Osteoblast (primary cell): ENCODE data around the gene USP33. TPM values are rescaled to one million over a fixed set of nuclear protein-coding genes. Genes with fewer than 3 reads are reported as not detected.
A peak's percentile ranks its signal among the peaks of the same experiment; 100 is the strongest.

Experiments used
- DNase-seq: peaks from one replicate; pipeline ENCODE4 v3.0.0; 2011; ENCODE audit warnings: low spot score, mixed read lengths; ENCODE audit not compliant: insufficient read length; ENCODE audit errors: missing footprints
- H2AFZ ChIP-seq: 2 replicates; pipeline ENCODE4 v1.6.0; 2011; ENCODE audit warnings: mild to moderate bottlenecking, low read length
- H3K27ac ChIP-seq: 2 replicates; pipeline ENCODE4 v1.5.1; 2011; ENCODE audit warnings: mild to moderate bottlenecking, low read depth, low read length, moderate library complexity
- H3K27me3 ChIP-seq: 2 replicates; pipeline ENCODE4 v1.6.0; 2012; ENCODE audit warnings: mild to moderate bottlenecking, control low read depth, inconsistent platforms, low read length, moderate library complexity; ENCODE audit not compliant: insufficient read depth
- H3K36me3 ChIP-seq: 2 replicates; pipeline ENCODE4 v1.5.1; 2011; ENCODE audit warnings: mild to moderate bottlenecking, low read length, control low read depth, moderate library complexity; ENCODE audit not compliant: insufficient read depth
- H3K4me1 ChIP-seq: 2 replicates; pipeline ENCODE4 v1.5.1; 2011; ENCODE audit warnings: mild to moderate bottlenecking, low read length, control low read depth, moderate library complexity; ENCODE audit not compliant: insufficient read depth
- H3K4me2 ChIP-seq: 2 replicates; pipeline ENCODE4 v1.6.0; 2011; ENCODE audit warnings: mild to moderate bottlenecking, low read length; ENCODE audit not compliant: insufficient read depth
- H3K4me3 ChIP-seq: fragments of 200-600 bp; sonication (generic); 3 replicates; pipeline ENCODE4 v1.5.1; 2012; ENCODE audit warnings: mild to moderate bottlenecking, low read length, inconsistent platforms; ENCODE audit not compliant: insufficient read depth
- H3K79me2 ChIP-seq: 2 replicates; pipeline ENCODE4 v1.6.0; 2012; ENCODE audit warnings: mild to moderate bottlenecking, low read length, control low read depth, inconsistent platforms; ENCODE audit not compliant: insufficient read depth
- H3K9me3 ChIP-seq: 2 replicates; pipeline ENCODE4 v1.5.1; 2011; ENCODE audit warnings: low read depth, low read length, control low read depth
- H4K20me1 ChIP-seq: 2 replicates; pipeline ENCODE4 v1.6.0; 2012; ENCODE audit warnings: mild to moderate bottlenecking, low read length, control low read depth; ENCODE audit not compliant: insufficient read depth
- total RNA-seq: library from RNA; depleted of rRNA; stranded (reverse); fragments of >200 nt; gene quantifications from 2 replicates; pipeline ENCODE4 v1.2.3, GENCODE V29; 2012
- TF ChIP-seq, protein P1 (sequence below): IDR thresholded peaks from 2 replicates; pipeline ENCODE4 v1.5.1; 2011; ENCODE audit warnings: mild to moderate bottlenecking, low read depth, low read length, moderate library complexity; ENCODE audit errors: extremely low read depth

USP33 gene
- total RNA-seq: 89.8 and 101 TPM in 2 replicates

DNA sequence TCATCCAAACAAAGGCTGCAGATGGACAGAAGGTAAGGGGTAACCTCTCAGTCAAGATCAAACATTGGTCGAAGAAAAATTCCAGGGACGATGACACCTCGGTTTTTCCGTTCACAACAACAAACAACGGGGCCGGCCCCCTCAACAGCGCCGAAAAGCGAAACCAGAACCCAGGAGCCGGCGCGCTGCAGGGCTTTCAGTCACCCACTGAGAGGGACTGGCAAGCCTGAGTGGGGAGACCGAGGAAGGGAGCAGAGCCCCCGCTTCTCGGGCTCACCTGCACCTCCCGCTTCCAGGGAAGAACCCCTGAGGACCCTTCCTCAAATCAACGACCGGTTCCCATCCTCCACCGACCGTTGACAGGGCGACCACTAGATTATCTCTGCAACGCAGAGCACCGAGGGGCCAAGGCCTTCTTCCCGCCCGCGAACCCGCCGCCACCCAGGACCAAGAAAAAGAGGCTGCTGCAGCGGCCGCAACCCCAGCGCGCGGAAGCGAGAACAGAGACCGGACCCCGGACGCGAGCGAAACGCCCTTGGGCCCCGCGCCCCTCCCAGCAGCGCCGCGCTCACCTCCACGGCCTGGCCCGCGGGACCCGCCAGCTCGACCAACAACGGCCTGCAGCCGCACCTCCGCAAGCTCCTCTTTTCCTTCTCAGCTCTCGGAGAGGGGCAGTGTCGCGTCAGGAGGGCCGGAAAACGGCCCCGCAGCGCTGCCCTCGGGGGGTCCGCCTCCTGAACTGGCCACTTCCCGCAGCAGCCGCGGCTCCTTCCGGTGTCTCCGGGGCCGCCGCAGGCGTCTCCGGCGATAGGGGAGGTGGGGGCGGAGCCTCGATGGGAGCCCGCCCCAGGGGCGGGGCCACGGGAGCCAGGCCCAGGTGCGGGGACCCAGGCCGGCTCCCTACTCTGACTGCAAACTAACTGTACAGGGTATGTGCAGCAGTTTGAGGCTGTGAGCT is at the start of gene USP33:
TSS of gene USP33 (minus strand) at position 782 of the 958 bp plus-strand sequence. CDS start 18,155 bp downstream, outside the sequence.
- peaks cover 29% of the 10 kb centered on the region for H4K20me1 ChIP-seq
- H3K27me3 ChIP-seq: no peaks in the 10 kb centered on the region
- H3K9me3 ChIP-seq: no peaks in the 10 kb centered on the region
- TF ChIP-seq, protein P1, sequence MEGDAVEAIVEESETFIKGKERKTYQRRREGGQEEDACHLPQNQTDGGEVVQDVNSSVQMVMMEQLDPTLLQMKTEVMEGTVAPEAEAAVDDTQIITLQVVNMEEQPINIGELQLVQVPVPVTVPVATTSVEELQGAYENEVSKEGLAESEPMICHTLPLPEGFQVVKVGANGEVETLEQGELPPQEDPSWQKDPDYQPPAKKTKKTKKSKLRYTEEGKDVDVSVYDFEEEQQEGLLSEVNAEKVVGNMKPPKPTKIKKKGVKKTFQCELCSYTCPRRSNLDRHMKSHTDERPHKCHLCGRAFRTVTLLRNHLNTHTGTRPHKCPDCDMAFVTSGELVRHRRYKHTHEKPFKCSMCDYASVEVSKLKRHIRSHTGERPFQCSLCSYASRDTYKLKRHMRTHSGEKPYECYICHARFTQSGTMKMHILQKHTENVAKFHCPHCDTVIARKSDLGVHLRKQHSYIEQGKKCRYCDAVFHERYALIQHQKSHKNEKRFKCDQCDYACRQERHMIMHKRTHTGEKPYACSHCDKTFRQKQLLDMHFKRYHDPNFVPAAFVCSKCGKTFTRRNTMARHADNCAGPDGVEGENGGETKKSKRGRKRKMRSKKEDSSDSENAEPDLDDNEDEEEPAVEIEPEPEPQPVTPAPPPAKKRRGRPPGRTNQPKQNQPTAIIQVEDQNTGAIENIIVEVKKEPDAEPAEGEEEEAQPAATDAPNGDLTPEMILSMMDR: no peak
- H3K4me2 ChIP-seq: peak within 1 kb of the TSS; percentile 85
- DNase-seq: peak; percentile 93
- H2AFZ ChIP-seq: peak within 1 kb of the TSS; percentile 87
- H3K27ac ChIP-seq: peak within 1 kb of the TSS; percentile 74
- H3K36me3 ChIP-seq: no peaks in the 10 kb centered on the region
- peaks cover 53% of the 10 kb centered on the region for H3K79me2 ChIP-seq
- peak within 1 kb of the TSS; percentile 94 for H3K4me3 ChIP-seq
- peaks cover 10% of the 10 kb centered on the region for H3K4me1 ChIP-seq

DNA sequence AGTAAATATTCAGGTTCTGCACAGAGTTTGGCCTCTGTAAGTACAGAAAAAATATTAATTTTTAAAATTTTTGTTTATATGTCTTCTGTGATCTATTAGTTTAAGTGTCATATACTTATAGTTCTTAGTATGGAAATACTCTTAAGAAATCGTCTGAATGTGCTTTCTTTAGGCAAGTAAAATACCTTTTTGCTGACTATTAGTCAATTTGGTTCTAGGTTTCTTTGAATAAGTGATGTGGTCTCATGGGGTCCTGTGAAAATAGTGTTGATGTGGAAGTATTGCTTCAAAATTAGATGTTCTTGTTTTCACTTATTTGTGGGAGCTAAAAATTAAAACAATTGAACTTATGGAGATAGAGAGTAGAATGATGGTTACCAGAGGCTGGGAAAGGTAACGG is 43.7 kb upstream of the USP33 start:
- peaks cover 1% of the 10 kb centered on the region for H4K20me1 ChIP-seq
- TF ChIP-seq, protein P1: no peak
- H3K9me3 ChIP-seq: no peaks in the 10 kb centered on the region
- no peaks in the 10 kb centered on the region for H3K27me3 ChIP-seq
- no peak overlapping the region for H2AFZ ChIP-seq
- H3K4me3 ChIP-seq: no peak overlapping the region
- peaks cover 20% of the 10 kb centered on the region for H3K79me2 ChIP-seq
- peaks cover 16% of the 10 kb centered on the region for H3K36me3 ChIP-seq
- no peak overlapping the region for H3K27ac ChIP-seq
- DNase-seq: no peak
- no peak overlapping the region for H3K4me2 ChIP-seq
- H3K4me1 ChIP-seq: peaks cover 2% of the 10 kb centered on the region

DNA sequence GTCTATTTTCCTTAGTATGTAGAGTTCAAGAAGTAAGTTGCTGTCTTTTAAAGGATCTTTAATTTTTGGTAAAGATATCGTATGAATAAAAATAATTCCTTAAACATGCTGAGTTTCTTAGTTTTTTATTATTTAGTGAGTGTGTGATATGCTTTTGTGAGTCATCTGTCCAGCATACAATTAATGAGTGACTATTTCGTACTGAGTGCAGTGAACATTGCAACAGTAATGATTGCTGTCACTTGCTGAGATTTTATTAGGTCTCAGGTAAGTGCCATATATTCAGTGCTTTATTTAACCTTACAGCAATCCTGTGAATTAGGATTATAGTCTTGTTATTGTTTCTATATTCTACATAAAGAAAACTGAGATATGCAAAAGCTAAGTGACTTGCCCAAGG is 42.4 kb upstream of the USP33 start:
- peaks cover 3% of the 10 kb centered on the region for H4K20me1 ChIP-seq
- H3K27ac ChIP-seq: no peak overlapping the region
- peaks cover 23% of the 10 kb centered on the region for H3K79me2 ChIP-seq
- H3K36me3 ChIP-seq: peaks cover 8% of the 10 kb centered on the region
- no peak overlapping the region for H3K4me2 ChIP-seq
- H3K27me3 ChIP-seq: no peaks in the 10 kb centered on the region
- DNase-seq: no peak
- no peak overlapping the region for H3K4me3 ChIP-seq
- no peaks in the 10 kb centered on the region for H3K9me3 ChIP-seq
- H2AFZ ChIP-seq: no peak overlapping the region
- peaks cover 7% of the 10 kb centered on the region for H3K4me1 ChIP-seq
- TF ChIP-seq, protein P1: no peak

DNA sequence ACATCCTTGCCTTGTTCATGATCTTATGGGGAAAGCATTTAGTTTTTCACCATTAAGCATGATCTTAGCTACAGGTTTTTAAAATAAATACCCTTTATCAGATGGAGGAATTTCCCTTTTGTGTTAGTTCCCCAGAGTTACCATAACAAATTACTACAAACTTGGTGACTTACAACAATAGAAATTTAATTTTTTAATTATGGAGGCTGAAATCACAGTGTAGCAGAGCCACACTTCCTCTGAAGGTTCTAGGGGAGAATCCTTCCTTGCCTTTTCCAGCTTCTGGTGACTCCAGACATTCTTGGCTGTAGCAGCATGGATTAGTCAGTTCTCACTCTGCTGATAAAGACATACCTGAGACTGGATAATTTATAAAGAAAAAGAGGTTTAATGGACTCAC is 38.3 kb upstream of the USP33 start:
- H3K27ac ChIP-seq: peak overlapping the region; percentile 55
- peaks cover 7% of the 10 kb centered on the region for H4K20me1 ChIP-seq
- no peaks in the 10 kb centered on the region for H3K9me3 ChIP-seq
- peaks cover 36% of the 10 kb centered on the region for H3K79me2 ChIP-seq
- TF ChIP-seq, protein P1: no peak
- DNase-seq: no peak
- no peaks in the 10 kb centered on the region for H3K27me3 ChIP-seq
- peaks cover 7% of the 10 kb centered on the region for H3K4me1 ChIP-seq
- peaks cover 4% of the 10 kb centered on the region for H3K36me3 ChIP-seq
- no peak overlapping the region for H3K4me2 ChIP-seq
- H2AFZ ChIP-seq: no peak overlapping the region
- no peak overlapping the region for H3K4me3 ChIP-seq
